ENCODE results near the gene ZDHHC9.
A peak's percentile ranks its signal among the peaks of the same experiment; 100 is the strongest.
"Not testable (repeated sequence)": the region's sequence is repeated elsewhere in the genome, so short reads cannot be mapped to it uniquely, and the experiment has no call there.

Gene ZDHHC9

GRCh38 chrX:129843459-129844306 lies at the start of gene ZDHHC9:
TSS of gene ZDHHC9 (minus strand) at chrX:129843886. CDS start at chrX:129841945, 1,941 bp downstream.
- peak; percentile 89 for DNase-seq

GRCh38 chrX:129877401-129877800 lies 33.7 kb upstream of the ZDHHC9 start:
- DNase-seq: no peak

- no peak for DNase-seq
Observed at GRCh38 chrX:129876771-129877305, 33.2 kb upstream of the ZDHHC9 start.

GRCh38 chrX:129875669-129876068 lies 32.0 kb upstream of the ZDHHC9 start:
- no peak for DNase-seq

GRCh38 chrX:129872524-129872923 lies 28.8 kb upstream of the ZDHHC9 start:
- no peak for DNase-seq

- not testable (repeated sequence) for DNase-seq
Observed at GRCh38 chrX:129866321-129866720, 22.6 kb upstream of the ZDHHC9 start.

GRCh38 chrX:129859134-129859533 lies 15.4 kb upstream of the ZDHHC9 start:
- not testable (repeated sequence) for DNase-seq

- DNase-seq: not testable (repeated sequence)
Observed at GRCh38 chrX:129851825-129852224, 8.1 kb upstream of the ZDHHC9 start.

GRCh38 chrX:129846716-129847115 lies 3.0 kb upstream of the ZDHHC9 start:
- no peak for DNase-seq

GRCh38 chrX:129845616-129846190 lies 2.0 kb upstream of the ZDHHC9 start:
- no peak for DNase-seq

- no peak for DNase-seq
Observed at GRCh38 chrX:129843209-129843458, 552 bp downstream of the ZDHHC9 start.

- DNase-seq: peak; percentile 23
Observed at GRCh38 chrX:129842510-129843208, 1.0 kb downstream of the ZDHHC9 start.

GRCh38 chrX:129840344-129840743 lies 3.3 kb downstream of the ZDHHC9 start:
- DNase-seq: no peak

- DNase-seq: no peak
Observed at GRCh38 chrX:129836827-129837226, 6.9 kb downstream of the ZDHHC9 start.

- no peak for DNase-seq
Observed at GRCh38 chrX:129833153-129833990, 10.3 kb downstream of the ZDHHC9 start.

- no peak for DNase-seq
Observed at GRCh38 chrX:129831091-129831885, 12.4 kb downstream of the ZDHHC9 start.

GRCh38 chrX:129830494-129830893 lies 13.2 kb downstream of the ZDHHC9 start:
- no peak for DNase-seq

GRCh38 chrX:129825746-129826505 lies 17.8 kb downstream of the ZDHHC9 start:
- peak; percentile 8 for DNase-seq

GRCh38 chrX:129824620-129825019 lies 19.1 kb downstream of the ZDHHC9 start:
- DNase-seq: no peak

- DNase-seq: peak; percentile 41
Observed at GRCh38 chrX:129823522-129823921, 20.2 kb downstream of the ZDHHC9 start.

- peak; percentile 50 for DNase-seq
Observed at GRCh38 chrX:129823115-129823514, 20.6 kb downstream of the ZDHHC9 start.
